Thymus (tissue), 11 donors: Measurements from ENCODE around the gene MT1G. TPM values are rescaled to one million over a fixed set of nuclear protein-coding genes. Genes with fewer than 3 reads are reported as not detected.
A peak's percentile ranks its signal among the peaks of the same experiment; 100 is the strongest.

Source experiments
- DNase-seq, 9 donors: peaks; one replicate each; pipeline ENCODE4 v3.0.0-alpha.2; 2013; ENCODE audit warnings: low spot score in 9 of 9, low read depth in 6 of 9, missing footprints in 1 of 9
- H3K27ac ChIP-seq, 2 donors: one replicate each; pipeline ENCODE4 v1.5.1; 2013; ENCODE audit warnings: control low read depth in 1 of 2, low read depth in 1 of 2, low read length in 1 of 2, mild to moderate bottlenecking in 1 of 2, moderate library complexity in 1 of 2
- H3K27me3 ChIP-seq, 2 donors: one replicate each; pipeline ENCODE4 v1.5.1; 2013; ENCODE audit warnings: low read length in 1 of 2; ENCODE audit not compliant: control insufficient read depth in 2 of 2, insufficient read depth in 1 of 2
- H3K36me3 ChIP-seq, 2 donors: one replicate each; pipeline ENCODE4 v1.5.1; 2013; ENCODE audit warnings: low read length in 1 of 2, mild to moderate bottlenecking in 1 of 2, moderate library complexity in 1 of 2; ENCODE audit not compliant: control insufficient read depth in 2 of 2, insufficient read depth in 2 of 2
- H3K4me1 ChIP-seq, 2 donors: one replicate each; pipeline ENCODE4 v1.5.1; 2013; ENCODE audit warnings: low read length in 2 of 2; ENCODE audit not compliant: control insufficient read depth in 2 of 2, insufficient read depth in 2 of 2
- H3K4me3 ChIP-seq, 2 donors: one replicate each; pipeline ENCODE4 v1.5.1; 2013; ENCODE audit warnings: low read length in 2 of 2, control low read depth in 1 of 2, mild to moderate bottlenecking in 1 of 2
- H3K9me3 ChIP-seq, 2 donors: one replicate each; pipeline ENCODE4 v1.5.1; 2013; ENCODE audit warnings: low read length in 1 of 2, mild to moderate bottlenecking in 1 of 2; ENCODE audit not compliant: control insufficient read depth in 2 of 2, insufficient read depth in 1 of 2
- WGBS: extraction: QIAGEN DNeasy Blood & Tissue Kit; methylation state at CpG from one replicate; pipeline ENCODE4 v1.1.7; 2013; 5-methylcytosine and 5-hydroxymethylcytosine counted together
- polyA plus RNA-seq: library from polyadenylated mRNA; stranded (reverse); fragments of 200-250 nt; gene quantifications from one replicate; pipeline ENCODE4 v1.2.3, GENCODE V29; 2013
- total RNA-seq: library from RNA; stranded (reverse); fragments of 120-200 nt; gene quantifications from one replicate; pipeline ENCODE4 v1.2.4, GENCODE V29; 2013
- donor health status: healthy.

Gene MT1G
- total and polyA plus RNA-seq, 2 donors = 0.90 to 353 TPM

GRCh38 chr16:56690420-56691122 lies 22.7 kb upstream of the MT1G start:
- no peak overlapping the region for H3K27ac ChIP-seq
- H3K27me3 ChIP-seq = peaks cover 0 to 15% of the 10 kb centered on the region in 2 donors
- DNase-seq = no peak
- H3K36me3 ChIP-seq = no peaks in the 10 kb centered on the region
- peaks cover 0 to 17% of the 10 kb centered on the region in 2 donors for H3K9me3 ChIP-seq
- 98% methylated on average over 4 of the region's 4 CpGs for WGBS
- no peak overlapping the region for H3K4me3 ChIP-seq
- no peaks in the 10 kb centered on the region for H3K4me1 ChIP-seq

DNA sequence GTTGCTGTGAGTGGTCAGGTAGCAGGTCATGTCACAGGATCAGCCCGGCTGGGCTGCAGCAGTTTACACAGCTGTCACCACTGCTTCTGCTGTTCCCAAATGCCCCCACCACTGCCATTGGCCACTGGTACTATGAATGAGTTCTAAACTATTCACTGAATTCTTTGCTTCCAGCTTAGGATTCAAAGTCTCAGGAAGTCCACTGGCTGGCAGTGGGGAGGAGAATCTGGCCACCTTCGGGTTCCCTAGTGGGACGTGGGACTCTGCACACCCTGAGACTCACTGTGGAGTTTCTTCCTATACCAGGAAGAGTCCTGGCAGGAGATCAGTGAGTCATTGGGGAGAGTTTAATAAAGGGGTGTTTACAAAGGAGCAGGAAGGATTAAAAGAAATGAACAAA lies 21.3 kb upstream of the MT1G start:
- Histone ChIP-seq H3K9me3 (peaks cover 0 to 11% of the 10 kb centered on the region in 2 donors), H3K36me3 (no peaks in the 10 kb centered on the region), H3K4me1 (peaks cover 0 to 4% of the 10 kb centered on the region in 2 donors), H3K27ac (no peak overlapping the region), H3K27me3 (peaks cover 0 to 12% of the 10 kb centered on the region in 2 donors), H3K4me3 (no peak overlapping the region)
- 91% methylated on average over 3 of the region's 3 CpGs for WGBS
- DNase-seq = no peak

- Histone ChIP-seq H3K4me3 (no peak overlapping the region), H3K4me1 (peaks cover 1 to 6% of the 10 kb centered on the region in 2 donors), H3K27ac (no peak overlapping the region), H3K27me3 (peaks cover 0 to 12% of the 10 kb centered on the region in 2 donors), H3K9me3 (peaks cover 0 to 11% of the 10 kb centered on the region in 2 donors), H3K36me3 (no peaks in the 10 kb centered on the region)
- WGBS = 58% methylated on average over 1 of the region's 1 CpG
- DNase-seq = no peak
These were observed 20.9 kb upstream of the MT1G start for GRCh38 chr16:56688762-56689161.

DNA sequence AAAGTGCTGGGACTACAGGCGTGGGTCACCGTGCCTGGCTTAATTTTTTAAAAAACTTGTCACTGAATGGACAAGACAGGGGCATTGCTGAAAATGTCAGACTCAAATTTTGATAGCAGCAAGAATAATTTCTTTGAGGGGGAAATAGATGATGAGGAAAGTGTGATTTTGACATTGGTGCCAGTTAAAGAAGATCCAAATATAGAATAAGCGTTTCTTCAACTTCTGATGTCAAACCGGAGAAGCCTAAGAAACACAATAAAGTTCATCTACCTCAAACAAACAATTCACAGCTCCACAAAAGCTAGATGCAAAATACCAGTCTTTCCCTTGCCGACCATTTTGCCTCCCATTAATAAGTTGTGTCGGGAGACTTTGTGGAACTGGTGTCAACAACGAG lies 18.9 kb upstream of the MT1G start:
- H3K4me1 ChIP-seq = peaks cover 18 to 20% of the 10 kb centered on the region in 2 donors
- no peak overlapping the region for H3K27ac ChIP-seq
- peaks cover 0 to 21% of the 10 kb centered on the region in 2 donors for H3K27me3 ChIP-seq
- WGBS = 98% methylated on average over 7 of the region's 7 CpGs
- H3K4me3 ChIP-seq = no peak overlapping the region
- peaks cover 0 to 11% of the 10 kb centered on the region in 2 donors for H3K9me3 ChIP-seq
- H3K36me3 ChIP-seq = no peaks in the 10 kb centered on the region
- DNase-seq = no peak

DNA sequence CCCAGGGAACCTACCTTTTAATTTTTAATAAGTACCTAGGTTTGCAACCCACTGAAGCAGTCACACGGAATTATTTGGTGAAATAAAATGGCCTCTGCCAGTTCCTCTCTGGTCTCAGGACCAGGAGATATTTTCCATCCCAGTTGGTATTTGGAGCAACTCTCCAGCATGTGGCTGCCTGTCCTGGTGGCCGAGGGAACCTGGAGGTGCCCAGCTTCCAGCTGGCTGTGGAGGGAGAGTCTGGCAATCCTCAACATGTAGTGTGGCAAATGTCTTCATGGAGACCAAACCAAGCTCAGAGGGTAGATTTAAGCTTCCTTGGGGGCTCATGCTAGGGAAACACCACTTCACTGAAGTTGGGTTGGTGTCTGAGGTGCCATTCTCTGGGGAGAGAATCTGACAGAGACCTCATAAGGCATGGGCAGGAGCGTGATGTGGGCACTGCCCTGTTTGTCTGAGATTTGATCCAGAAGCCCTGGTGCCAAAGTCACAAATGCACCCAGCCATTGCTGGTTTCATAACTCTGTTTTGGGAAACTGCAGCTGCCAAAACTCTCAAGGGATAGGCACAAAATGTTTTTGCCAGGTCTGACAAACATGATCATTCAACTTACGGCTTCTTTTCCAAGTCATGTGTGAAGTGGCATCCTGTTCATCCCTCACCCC lies 17.2 kb upstream of the MT1G start:
- H3K27me3 ChIP-seq = peaks cover 0 to 17% of the 10 kb centered on the region in 2 donors
- H3K27ac ChIP-seq = no peak overlapping the region
- 97% methylated on average over 4 of the region's 4 CpGs for WGBS
- no peak for DNase-seq
- H3K9me3 ChIP-seq = peaks cover 0 to 11% of the 10 kb centered on the region in 2 donors
- no peaks in the 10 kb centered on the region for H3K36me3 ChIP-seq
- no peak overlapping the region for H3K4me3 ChIP-seq
- H3K4me1 ChIP-seq = peaks cover 18 to 22% of the 10 kb centered on the region in 2 donors

GRCh38 chr16:56684256-56684925 lies 16.5 kb upstream of the MT1G start:
- WGBS = 92% methylated on average over 4 of the region's 4 CpGs
- no peak overlapping the region for H3K27ac ChIP-seq
- H3K4me3 ChIP-seq = no peak overlapping the region
- H3K9me3 ChIP-seq = peaks cover 0 to 11% of the 10 kb centered on the region in 2 donors
- peaks cover 18 to 22% of the 10 kb centered on the region in 2 donors for H3K4me1 ChIP-seq
- no peaks in the 10 kb centered on the region for H3K36me3 ChIP-seq
- DNase-seq = no peak
- peaks cover 0 to 14% of the 10 kb centered on the region in 2 donors for H3K27me3 ChIP-seq

GRCh38 chr16:56683424-56684172 lies 15.7 kb upstream of the MT1G start:
- peak overlapping the region in 1 of 2 donors; percentile 48 for H3K27ac ChIP-seq
- WGBS = 81% methylated on average over 5 of the region's 5 CpGs
- no peak for DNase-seq

DNA sequence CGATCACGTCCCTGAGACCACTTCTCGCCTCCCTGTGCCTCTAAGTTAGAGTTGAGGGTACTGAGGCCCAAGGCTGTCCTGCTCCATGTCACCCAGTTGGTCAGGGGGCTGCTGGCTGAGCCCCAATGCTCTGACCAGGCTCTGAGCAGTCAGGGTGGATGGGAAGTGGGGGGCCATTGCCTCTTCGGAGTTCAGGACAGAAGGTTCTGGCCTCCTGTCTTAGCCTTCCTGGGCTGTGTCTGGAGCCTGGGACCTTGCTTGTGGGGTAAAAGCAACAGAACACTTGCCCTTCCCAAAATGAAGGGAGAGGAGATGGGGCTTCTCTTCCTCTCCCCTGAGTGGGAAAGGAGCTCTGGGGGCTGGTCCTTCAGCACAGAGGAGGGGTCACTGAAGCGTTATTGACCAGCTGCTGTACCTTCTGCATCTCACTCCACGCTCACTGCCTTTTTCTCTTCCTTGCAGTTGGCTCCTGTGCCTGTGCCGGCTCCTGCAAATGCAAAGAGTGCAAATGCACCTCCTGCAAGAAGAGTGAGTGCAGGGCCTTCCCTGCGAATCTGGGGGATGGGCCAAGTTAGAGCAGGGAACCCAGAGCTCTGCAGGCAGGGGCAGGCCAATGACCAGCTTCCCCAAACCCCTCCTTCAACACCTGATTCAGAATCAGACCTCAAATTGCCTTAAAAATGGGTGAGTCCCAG lies 15.0 kb upstream of the MT1G start:
- Histone ChIP-seq H3K4me1 (peaks cover 18 to 22% of the 10 kb centered on the region in 2 donors), H3K4me3 (peak overlapping the region; percentile 60 to 74), H3K27ac (peak overlapping the region in 1 of 2 donors; percentile 87), H3K9me3 (peaks cover 0 to 11% of the 10 kb centered on the region in 2 donors), H3K36me3 (no peaks in the 10 kb centered on the region), H3K27me3 (peaks cover 0 to 18% of the 10 kb centered on the region in 2 donors)
- DNase-seq = no peak
- WGBS = 52% methylated on average over 8 of the region's 8 CpGs

More at GRCh38 chr16:56683424-56684172, 15.7 kb upstream of the MT1G start:
- peaks cover 0 to 11% of the 10 kb centered on the region in 2 donors for H3K9me3 ChIP-seq
- H3K4me3 ChIP-seq = peak overlapping the region in 1 of 2 donors; percentile 74
- H3K36me3 ChIP-seq = no peaks in the 10 kb centered on the region
- peaks cover 0 to 18% of the 10 kb centered on the region in 2 donors for H3K27me3 ChIP-seq
- peaks cover 18 to 22% of the 10 kb centered on the region in 2 donors for H3K4me1 ChIP-seq
